Renal cortex interstitium (tissue), 11 donors: ENCODE measurements around the gene IGFBP2. TPM values are rescaled to one million over a fixed set of nuclear protein-coding genes. Genes with fewer than 3 reads are reported as not detected.

Experiments used
- DNase-seq, 11 donors: peaks; one replicate each; pipeline ENCODE4 v3.0.0-alpha.2; 2013; ENCODE audit warnings: low read depth in 9 of 11, low spot score in 4 of 11; ENCODE audit errors: extremely low read depth in 1 of 11
- polyA plus RNA-seq, 3 donors: library from polyadenylated mRNA; unstranded; fragments of 120-200 nt; gene quantifications; one replicate each; pipeline ENCODE4 v1.2.1, GENCODE V29; 2013; ENCODE audit not compliant: insufficient read length in 3 of 3

IGFBP2 gene
- polyA plus RNA-seq, 3 donors: 169 to 259 (median 209) TPM

DNA sequence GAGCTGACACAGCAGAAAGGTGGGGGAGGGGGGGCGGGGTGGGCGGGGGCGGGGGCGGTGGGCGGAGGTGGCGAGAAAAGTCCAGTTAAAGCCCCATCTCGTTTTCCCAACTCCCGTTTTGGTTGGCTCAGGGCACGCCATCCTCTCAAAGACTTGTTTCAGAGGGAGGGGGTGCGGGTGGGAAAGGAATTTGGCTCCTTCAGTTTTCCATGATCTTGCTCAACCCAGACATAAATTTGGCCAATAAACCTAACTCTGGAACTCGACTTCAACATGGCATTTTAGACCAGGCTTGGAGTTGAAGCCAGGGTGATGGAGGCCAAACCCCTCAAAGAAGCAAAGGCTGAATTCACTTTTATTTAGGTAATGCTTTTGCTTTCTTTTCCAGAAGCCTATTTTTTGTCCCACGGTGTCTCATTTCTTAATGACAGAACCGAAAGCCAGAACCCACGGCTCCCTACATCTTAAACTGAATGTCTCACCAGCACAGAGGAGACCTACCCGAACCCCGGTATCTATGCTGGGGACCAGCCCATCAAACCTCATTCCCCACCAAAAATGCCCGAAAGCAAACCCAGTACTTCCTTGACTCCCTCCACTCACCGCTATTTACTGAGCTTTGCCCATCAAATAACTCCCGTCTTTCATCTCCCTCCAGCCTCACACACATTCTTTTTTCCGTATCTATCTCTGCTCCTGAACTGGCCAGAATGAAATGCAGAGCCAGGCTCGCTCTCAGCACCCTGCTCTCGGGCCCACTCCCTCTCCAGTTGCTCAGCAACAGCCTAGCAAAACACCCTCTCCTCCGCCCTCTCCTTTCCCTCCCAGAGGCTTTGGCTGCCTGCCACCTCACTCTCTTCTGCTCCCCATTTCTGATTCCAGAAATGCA lies 57.9 kb downstream of the IGFBP2 start:
- DNase-seq: peak in 7 of 11 donors; percentile 71 to 87 (median 83)

- DNase-seq: peak in 5 of 11 donors; percentile 78 to 87 (median 83)
These were observed 59.6 kb downstream of the IGFBP2 start for GRCh38 chr2:216692636-216693413.

DNA sequence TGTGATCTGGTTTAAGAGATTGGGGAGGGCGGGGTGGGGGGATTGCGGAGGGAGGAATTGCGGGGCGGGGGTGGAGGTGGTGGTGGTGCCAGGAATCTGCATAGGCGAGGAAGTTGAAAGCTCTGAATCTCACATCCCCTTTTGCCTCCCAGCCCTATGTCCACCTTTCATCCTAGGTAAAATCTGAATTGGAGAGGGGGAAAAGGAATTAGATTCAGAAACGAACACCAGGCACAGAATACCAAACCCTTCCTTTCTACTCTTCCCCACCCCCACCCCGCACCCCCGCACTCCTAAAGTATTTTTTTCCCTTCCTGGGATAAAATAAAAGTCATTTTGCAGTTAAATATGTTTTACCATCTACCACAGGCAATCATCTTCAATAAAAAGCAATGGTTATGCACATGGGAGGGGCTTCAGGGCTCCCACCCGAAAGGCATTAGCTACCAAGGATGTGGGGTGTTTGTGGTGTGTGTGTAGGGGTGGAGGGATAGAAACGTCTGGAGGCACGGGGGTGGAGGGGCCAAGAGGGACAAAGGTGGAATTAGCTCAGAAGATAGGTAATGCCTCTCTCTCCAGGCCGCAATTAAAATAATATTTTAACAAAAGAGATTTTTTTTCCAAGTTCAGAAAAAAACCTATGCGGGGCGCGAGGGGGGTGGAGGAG lies 60.3 kb downstream of the IGFBP2 start:
- DNase-seq: no peak

DNA sequence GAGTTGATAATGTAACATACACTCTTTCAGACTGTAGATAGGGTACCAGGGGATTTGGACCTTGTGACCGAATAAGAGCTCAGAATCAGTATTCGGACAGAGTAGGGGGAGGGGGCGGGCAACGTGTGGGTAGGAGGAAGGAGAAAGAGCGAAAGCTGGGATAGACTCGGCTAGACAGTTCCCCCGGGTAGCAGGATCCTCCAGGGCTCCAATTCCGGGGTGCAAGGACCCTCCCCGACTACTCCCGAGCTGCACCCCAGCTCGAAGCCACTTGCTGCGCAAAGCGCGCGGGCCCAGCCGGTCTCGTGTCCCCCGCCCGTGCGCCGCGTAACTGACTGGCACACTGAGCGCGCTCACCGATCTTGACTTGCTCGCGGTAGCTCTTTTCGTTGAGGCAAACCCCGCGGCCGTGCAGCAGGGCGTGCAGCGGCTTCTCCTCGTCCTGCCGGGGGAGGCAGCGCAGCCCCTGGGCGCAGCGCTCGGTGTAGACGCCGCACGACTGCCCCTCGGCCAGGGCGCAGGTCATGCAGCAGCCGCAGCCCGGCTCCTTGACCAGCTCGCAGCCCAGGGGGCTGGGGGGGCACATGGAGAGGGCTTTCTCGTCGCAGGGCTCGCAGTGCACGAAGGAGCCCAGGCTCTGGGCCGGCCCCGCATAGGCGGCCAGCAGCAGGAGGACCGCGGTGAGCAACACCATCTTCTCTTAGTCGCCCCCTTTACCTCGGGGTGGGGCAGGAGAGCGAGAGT lies 61.0 kb downstream of the IGFBP2 start:
- no peak for DNase-seq

- DNase-seq: no peak
These were observed 61.6 kb downstream of the IGFBP2 start for GRCh38 chr2:216694826-216695217.

- DNase-seq: peak in 9 of 11 donors; percentile 86 to 92 (median 88)
These were observed 62.2 kb downstream of the IGFBP2 start, which contains the start of gene IGFBP5 for GRCh38 chr2:216695401-216695821. Gene IGFBP5 (minus strand): TSS chr2:216695549. CDS start chr2:216694775, 774 bp downstream.

DNA sequence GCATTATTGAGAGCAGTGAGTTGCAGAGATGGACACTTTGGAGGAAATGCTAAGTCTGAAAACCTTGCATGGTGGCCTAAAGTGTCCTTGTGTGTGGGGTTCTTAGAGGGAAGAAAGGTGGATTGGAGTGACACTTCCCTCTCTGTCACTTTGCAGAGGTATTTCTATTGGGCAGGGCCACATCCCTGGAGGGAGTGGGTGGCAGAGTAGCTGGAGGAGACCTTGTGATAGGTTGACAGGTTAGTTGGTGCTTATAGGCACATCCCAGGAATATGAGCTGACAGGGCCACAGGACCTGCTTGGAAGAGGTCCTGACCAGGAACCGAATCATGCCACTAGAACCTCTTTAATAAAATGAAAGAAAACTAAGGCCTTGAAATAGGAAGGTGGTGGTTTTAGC lies 63.1 kb downstream of the IGFBP2 start:
- DNase-seq: no peak

DNA sequence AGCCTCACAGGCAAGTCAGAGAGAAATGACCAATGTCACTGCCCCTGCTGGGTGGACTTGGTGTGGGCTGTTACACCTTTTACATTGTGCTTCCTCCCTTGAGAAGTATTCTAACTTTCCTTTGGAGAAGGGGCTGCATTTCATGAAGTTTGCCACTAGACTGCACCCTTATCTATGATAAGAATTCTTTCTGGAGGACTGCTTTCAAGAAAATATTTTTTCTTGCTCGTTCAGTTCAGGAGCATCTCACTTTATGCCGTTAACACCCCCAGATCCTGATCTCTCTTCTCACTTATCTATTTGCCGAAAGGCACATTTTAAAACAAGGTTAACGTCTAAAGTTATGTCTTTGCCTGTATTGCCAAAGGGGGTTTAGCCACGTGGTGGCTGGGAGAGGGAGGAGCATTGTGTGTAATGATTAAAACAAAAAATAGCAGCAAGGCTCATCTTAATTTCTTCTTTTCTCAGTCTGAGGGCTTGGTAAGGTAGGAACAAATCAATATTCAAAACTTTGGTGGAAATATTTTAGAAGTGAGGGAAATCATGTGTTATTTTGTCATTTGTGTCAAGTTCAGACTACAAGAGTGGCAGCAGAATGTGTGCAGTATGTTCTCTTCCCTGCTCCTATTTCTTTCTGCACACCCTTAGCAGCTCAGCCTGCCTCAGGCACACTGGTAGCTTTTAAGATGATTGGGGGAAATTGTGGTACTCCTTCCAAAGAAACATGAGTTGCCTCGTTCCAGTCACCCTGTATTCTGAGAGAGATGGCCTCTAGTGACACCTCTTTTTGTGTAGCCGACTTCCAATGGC lies 63.7 kb downstream of the IGFBP2 start:
- no peak for DNase-seq

- DNase-seq: no peak
These were observed 65.1 kb downstream of the IGFBP2 start for GRCh38 chr2:216698293-216698692.

DNA sequence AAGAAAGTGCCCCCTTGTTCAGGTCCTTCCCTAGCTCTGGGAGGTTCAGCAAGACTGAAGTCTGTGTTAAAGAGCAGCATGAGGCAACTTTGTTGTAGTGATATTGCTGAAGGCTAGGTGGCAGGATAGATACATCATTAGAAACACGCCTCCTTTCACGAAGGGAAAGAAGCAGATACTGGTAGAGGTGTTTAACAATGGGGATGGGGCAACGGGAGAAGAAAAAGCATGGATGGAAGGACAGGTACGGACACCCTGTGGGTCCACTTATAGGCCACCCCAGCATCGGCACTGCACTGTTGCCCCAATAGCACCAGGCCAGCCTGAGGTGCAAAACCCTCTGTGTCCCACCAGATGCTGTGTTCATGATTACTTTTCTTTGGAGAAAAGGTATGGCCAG lies 65.7 kb downstream of the IGFBP2 start:
- DNase-seq: no peak

DNA sequence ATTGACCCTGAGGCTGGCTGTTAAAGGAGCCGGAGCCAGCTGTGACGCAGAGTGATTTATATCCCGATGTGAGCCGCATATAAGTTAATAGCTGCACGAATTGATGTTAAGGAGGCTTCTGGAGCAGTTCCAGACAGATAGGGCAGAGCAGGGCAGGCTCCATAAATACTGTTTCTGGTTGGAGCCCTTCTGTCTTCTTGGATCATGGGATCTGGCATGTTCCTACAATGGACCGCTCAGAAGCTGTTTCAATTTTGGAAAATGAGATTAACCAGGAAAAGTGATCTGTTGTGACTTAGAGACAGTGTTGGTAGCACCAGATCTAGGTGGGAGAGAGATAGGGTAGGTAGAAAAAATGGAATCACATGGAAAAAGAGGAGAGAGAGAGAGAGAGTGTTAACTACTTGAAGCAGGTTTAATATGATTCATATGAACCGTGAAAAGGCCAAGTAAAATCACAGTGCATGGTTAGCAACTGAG lies 66.9 kb downstream of the IGFBP2 start:
- peak in 1 of 11 donors; percentile 69 for DNase-seq

GRCh38 chr2:216700781-216701180 lies 67.6 kb downstream of the IGFBP2 start:
- DNase-seq: no peak

DNA sequence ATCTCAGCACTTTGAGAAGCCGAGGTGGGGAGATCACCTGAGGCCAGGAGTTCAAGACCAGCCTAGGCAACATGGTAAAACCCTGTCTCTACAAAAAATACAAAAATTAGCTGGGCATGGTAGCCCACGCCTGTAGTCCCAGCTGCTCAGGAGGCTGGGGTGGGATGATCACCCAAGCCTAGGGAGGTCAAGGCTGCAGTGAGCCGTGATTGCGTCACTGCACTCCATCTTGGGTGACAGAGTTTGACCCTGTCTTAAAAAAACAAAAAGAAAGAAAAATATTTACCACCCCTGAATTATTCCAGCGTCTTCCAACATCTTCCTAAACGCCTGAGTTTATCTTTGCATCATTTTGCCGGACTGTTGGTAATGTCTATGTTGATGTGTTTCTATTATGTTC lies 68.3 kb downstream of the IGFBP2 start:
- DNase-seq: no peak

DNA sequence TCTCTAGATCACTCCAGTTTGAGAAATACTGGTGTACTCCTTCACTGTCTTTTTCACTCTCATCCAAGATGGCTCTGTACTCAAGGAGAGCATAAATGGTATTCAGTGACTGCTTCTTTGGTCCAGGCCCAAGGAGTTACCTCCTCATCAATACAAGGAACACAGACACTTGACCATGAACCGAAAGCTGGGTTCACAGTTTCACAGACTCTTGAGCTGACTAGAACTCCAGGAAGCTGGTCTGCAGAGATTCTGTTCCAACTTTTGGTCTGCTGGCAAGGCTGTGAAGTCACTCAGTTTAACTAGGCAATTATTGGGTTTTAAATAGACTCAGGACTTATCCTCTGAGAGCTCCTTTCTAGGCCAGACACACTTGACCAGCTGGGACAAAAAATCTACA lies 69.5 kb downstream of the IGFBP2 start:
- no peak for DNase-seq

GRCh38 chr2:216710551-216711301 lies 77.5 kb downstream of the IGFBP2 start:
- no peak for DNase-seq

DNA sequence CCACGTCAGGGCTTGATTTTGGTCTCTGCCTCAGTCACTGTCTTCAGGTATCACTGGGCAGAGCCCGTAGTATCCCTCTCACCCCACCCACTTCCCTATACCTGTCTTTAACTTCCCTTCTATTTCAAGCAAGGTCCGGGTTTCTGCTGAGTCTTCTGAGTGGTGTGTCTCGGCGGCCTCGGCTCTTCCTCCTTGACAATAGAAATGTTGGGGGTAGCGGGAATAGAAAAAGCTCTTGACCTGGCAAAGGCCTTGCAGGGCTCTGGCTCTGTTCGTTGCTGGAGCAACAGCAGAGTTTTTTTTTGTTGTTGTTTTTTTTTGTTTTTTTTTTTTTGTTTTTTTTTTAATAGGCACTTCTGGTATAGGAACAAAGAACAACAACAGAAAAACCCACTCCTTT lies 78.1 kb downstream of the IGFBP2 start:
- no peak for DNase-seq

DNA sequence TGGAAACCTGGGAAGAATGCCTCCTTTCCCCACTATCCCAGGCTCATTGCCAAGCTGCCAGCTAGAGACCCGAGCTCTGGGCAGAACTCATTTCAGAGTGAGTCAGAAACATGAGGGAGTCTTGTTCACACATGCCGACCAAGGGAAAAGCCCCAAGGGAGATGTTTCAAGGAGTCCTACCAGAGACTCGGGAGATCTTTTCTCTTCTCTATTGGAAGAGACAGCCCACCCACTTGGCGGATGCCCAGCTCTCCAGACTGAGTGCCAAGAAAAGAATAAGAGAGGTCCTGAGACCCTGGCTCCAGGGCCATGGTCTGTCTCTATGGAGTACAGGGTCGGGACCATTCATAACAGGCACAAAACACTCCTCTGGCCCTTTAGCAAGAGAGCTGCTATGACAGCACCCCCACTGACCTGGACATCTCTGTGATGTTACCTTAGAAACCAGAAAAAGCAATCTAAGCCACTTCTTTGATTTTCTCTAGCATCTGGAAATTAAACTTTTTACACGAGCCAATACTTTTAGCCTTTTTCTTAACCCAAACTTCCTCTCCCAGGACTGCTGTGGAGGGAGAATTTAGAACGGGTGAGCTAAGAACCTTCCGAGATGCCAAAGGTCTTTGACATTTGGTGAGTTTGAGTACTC lies 80.6 kb downstream of the IGFBP2 start:
- no peak for DNase-seq
